GM12873 (cell line): Measurements from ENCODE around the gene OPCML.

ENCODE experiments used
- CTCF ChIP-seq: IDR thresholded peaks from 2 replicates; pipeline ENCODE4 v1.5.1; 2012; ENCODE audit warnings: low read depth, mild to moderate bottlenecking, moderate library complexity, low read length, control low read depth; ENCODE audit not compliant: insufficient read depth; ENCODE audit errors: missing control alignments

The OPCML gene

GRCh38 chr11:133524488-133524887 lies 7.8 kb downstream of the OPCML start:
- no peak for TF ChIP-seq CTCF

DNA sequence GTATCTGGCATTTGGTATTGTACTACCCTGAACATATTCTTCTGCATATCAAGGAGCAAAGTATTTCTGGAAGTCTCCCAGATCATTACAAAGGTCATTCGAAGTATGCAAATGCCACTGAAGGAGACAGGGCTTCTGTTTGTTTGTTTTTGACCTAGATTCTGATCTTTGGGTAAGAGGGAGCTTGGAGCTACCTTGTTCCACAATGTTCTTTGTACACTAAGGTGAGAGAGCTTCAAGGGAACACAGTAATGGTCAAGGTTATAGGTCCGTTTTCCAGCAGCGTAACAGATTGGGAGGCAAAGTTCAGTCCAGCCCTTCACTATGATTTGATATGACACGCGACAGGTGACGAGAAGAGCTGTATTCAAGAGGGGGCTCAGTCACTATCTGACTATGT lies 10.0 kb downstream of the OPCML start:
- TF ChIP-seq CTCF = no peak

- no peak for TF ChIP-seq CTCF
Observed at GRCh38 chr11:133521502-133521901, 10.8 kb downstream of the OPCML start.

GRCh38 chr11:133520707-133521106 lies 11.6 kb downstream of the OPCML start:
- no peak for TF ChIP-seq CTCF

- TF ChIP-seq CTCF = no peak
Observed at GRCh38 chr11:133519560-133519959, 12.7 kb downstream of the OPCML start.

DNA sequence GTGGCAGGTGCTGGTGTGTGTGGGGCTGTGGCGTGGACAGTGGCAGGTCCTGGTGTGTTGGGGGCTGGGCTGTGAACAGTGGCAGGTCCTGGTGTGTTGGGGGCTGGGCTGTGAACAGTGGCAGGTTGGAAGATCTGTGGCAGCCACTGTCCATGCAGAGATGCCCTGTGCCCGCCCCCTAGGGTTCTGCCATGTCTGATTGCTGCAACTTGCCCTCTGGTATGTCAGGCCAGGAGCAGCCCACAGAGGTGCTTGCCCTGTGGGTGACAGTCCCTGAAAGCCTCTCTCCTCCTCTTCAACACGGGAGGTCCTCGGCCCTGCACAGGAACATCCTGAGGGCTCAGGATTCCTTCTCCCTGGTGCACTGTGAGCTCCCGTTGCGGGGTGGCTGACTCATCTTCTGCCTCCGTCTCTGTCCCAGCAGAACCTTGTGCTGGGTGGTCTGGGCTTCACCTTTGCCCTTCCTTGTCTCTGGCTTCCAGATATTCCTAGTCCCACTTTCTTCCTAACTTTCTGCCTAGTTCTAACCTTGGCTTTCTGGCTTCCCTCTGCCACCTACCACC lies 13.5 kb downstream of the OPCML start:
- no peak for TF ChIP-seq CTCF

DNA sequence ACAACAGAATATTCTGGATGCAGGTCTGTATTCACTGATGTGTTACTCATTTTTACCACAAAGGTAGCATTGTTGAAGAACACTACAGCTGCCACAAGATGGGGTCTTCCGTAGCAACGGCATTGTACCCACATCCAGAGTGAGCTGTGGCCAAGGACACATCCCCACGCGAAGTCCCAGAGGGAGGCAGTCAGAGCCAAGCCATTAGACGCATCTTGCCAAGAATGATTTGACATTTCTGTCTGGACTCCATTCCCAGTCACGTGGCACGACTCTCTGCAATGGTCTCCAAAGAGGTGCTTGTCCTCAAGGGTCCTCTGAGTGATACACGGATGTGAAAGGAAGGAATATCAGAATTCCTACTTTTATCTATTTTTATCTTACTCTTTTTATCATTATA lies 15.5 kb downstream of the OPCML start:
- no peak for TF ChIP-seq CTCF
